NCI-H2107 treated with DMSO at 0.1 percent for 48 hours (cell line): ENCODE data around the gene SEPHS1.
"Not testable (repeated sequence)": the region's sequence is repeated elsewhere in the genome, so short reads cannot be mapped to it uniquely, and the experiment has no call there.

Experiments
- DNase-seq: peaks from one replicate; lab custom pipeline; 2025; ENCODE audit not compliant: unreplicated experiment; lab: John Stamatoyannopoulos, UW

Gene SEPHS1

GRCh38 chr10:13365243-13365642 is 17.1 kb upstream of the SEPHS1 start:
- DNase-seq, result no peak

GRCh38 chr10:13360587-13360986 is 12.5 kb upstream of the SEPHS1 start:
- no peak for DNase-seq

- no peak for DNase-seq
These were observed 8.3 kb upstream of the SEPHS1 start for GRCh38 chr10:13356392-13356791.

GRCh38 chr10:13354783-13355182 is 6.7 kb upstream of the SEPHS1 start:
- DNase-seq, result no peak

GRCh38 chr10:13352519-13352918 is 4.4 kb upstream of the SEPHS1 start:
- DNase-seq, result no peak

GRCh38 chr10:13351340-13351915 is 3.3 kb upstream of the SEPHS1 start:
- no peak for DNase-seq

GRCh38 chr10:13349463-13350274 is 1.6 kb upstream of the SEPHS1 start:
- DNase-seq, result no peak

- DNase-seq, result no peak
These were observed 465 bp downstream of the SEPHS1 start for GRCh38 chr10:13347500-13348156.

GRCh38 chr10:13347043-13347499 is 1.0 kb downstream of the SEPHS1 start:
- no peak for DNase-seq

- no peak for DNase-seq
These were observed 1.6 kb downstream of the SEPHS1 start for GRCh38 chr10:13346283-13347042.

- DNase-seq, result no peak
These were observed 7.3 kb downstream of the SEPHS1 start for GRCh38 chr10:13340626-13341376.

GRCh38 chr10:13340068-13340467 is 8.0 kb downstream of the SEPHS1 start:
- DNase-seq, result no peak

- DNase-seq, result no peak
These were observed 9.5 kb downstream of the SEPHS1 start for GRCh38 chr10:13338390-13339110.

GRCh38 chr10:13337827-13338196 is 10.3 kb downstream of the SEPHS1 start:
- DNase-seq, result no peak

- no peak for DNase-seq
These were observed 10.8 kb downstream of the SEPHS1 start for GRCh38 chr10:13337128-13337826.

- no peak for DNase-seq
These were observed 12.2 kb downstream of the SEPHS1 start for GRCh38 chr10:13335881-13336280.

- DNase-seq, result no peak
These were observed 13.5 kb downstream of the SEPHS1 start for GRCh38 chr10:13334556-13334955.

GRCh38 chr10:13331646-13332045 is 16.4 kb downstream of the SEPHS1 start:
- DNase-seq, result no peak

GRCh38 chr10:13330980-13331379 is 17.1 kb downstream of the SEPHS1 start:
- DNase-seq, result not testable (repeated sequence)
